WERI-Rb-1 (cell line): Measurements from ENCODE around the gene SP9.
A peak's percentile ranks its signal among the peaks of the same experiment; 100 is the strongest.

Experiments
- DNase-seq: peaks from one replicate; pipeline ENCODE4 v3.0.0-alpha.2; 2020
- H3K27ac ChIP-seq: fragments of 250-450 bp; sonication (Bioruptor Pico); 2 replicates; pipeline ENCODE4 v1.5.1; 2020; ENCODE audit warnings: mild to moderate bottlenecking, moderate library complexity
- H3K27me3 ChIP-seq: fragments of 250-450 bp; sonication (Bioruptor Pico); 2 replicates; pipeline ENCODE4 v1.5.1; 2021; ENCODE audit warnings: mild to moderate bottlenecking, low read depth, moderate library complexity; ENCODE audit not compliant: insufficient read depth, severe bottlenecking
- H3K36me3 ChIP-seq: fragments of 250-450 bp; sonication (Bioruptor Pico); 2 replicates; pipeline ENCODE4 v1.5.1; 2020; ENCODE audit warnings: mild to moderate bottlenecking, moderate library complexity
- H3K4me3 ChIP-seq: 2 replicates; pipeline ENCODE4 v1.5.1; 2011; ENCODE audit warnings: low read depth, mild to moderate bottlenecking, control low read depth, low read length
- H3K9me3 ChIP-seq: fragments of 250-450 bp; sonication (Bioruptor Pico); 2 replicates; pipeline ENCODE4 v1.5.1; 2021; ENCODE audit warnings: mild to moderate bottlenecking, moderate library complexity; ENCODE audit not compliant: severe bottlenecking
- TF ChIP-seq, protein P1 (sequence below): IDR thresholded peaks from 2 replicates; pipeline ENCODE4 v1.5.1; 2011; ENCODE audit warnings: low read depth, mild to moderate bottlenecking, control low read depth, inconsistent platforms, low read length

The SP9 gene

DNA sequence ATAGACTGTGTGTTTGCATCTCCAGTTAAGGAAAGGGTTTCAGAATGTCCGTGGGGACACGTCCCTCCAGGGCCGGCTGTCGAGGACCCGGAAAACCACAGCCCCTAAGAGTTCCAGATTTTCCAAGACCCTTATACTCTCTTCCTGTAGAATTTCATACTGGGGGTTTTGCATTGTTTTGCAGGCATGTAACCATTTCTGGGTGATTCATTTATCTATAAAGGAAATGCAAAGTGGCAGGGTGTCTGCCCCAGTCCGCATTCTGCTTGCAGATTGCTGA is 8.5 kb downstream of the SP9 start:
- no peaks in the 10 kb centered on the region for H3K9me3 ChIP-seq
- H3K4me3 ChIP-seq: no peak overlapping the region

DNA sequence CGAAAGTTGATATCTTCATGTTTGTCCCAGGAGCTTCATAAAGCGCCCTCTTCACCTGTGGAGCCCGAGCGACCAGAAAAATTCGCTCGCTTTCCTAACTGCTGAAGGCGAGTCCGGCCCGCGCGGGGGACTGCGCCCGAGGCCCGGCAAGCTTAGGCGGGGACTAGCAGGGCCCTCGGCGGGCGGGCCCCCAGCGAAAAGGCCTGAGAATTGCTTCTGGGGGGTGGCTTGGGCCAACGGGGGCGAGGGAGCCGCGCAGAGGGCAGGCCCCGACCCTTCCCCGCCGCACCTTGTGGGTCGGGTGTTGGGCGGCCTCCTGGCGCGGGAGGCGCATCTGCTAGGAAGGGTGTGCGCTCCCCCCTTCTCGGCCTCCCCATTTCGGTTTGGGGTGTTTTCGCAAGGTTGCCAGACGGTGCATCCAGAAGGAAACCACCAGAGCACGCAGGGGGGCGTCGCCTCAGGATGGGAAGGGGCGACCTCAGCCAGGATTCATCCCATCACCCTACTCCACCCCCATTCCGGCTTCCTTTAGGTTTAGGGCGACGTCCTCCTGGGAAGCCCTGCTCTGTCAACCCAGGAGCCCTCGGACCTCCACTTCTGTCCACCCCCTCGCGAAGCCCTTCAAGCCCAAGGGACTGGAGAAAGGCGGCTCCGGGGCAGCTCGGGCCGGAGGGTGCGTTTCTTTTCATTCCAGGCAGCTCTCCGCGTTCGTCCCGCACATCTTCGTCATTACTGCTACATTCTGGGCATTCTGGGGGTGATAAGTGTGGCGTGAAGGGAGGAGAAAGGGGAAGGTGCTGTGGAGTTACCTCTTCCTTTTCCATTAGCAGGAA is 9.1 kb downstream of the SP9 start:
- Histone ChIP-seq H3K36me3 (no peaks in the 10 kb centered on the region), H3K27me3 (peaks cover 9% of the 10 kb centered on the region), H3K27ac (no peak overlapping the region), H3K4me3 (no peak overlapping the region), H3K9me3 (no peaks in the 10 kb centered on the region)
- DNase-seq: no peak
- TF ChIP-seq, protein P1, sequence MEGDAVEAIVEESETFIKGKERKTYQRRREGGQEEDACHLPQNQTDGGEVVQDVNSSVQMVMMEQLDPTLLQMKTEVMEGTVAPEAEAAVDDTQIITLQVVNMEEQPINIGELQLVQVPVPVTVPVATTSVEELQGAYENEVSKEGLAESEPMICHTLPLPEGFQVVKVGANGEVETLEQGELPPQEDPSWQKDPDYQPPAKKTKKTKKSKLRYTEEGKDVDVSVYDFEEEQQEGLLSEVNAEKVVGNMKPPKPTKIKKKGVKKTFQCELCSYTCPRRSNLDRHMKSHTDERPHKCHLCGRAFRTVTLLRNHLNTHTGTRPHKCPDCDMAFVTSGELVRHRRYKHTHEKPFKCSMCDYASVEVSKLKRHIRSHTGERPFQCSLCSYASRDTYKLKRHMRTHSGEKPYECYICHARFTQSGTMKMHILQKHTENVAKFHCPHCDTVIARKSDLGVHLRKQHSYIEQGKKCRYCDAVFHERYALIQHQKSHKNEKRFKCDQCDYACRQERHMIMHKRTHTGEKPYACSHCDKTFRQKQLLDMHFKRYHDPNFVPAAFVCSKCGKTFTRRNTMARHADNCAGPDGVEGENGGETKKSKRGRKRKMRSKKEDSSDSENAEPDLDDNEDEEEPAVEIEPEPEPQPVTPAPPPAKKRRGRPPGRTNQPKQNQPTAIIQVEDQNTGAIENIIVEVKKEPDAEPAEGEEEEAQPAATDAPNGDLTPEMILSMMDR: no peak

More for the DNA sequence above, 8.5 kb downstream of the SP9 start:
- Histone ChIP-seq H3K27ac (no peak overlapping the region), H3K36me3 (no peaks in the 10 kb centered on the region), H3K27me3 (peaks cover 9% of the 10 kb centered on the region)
- DNase-seq: no peak
- TF ChIP-seq, protein P1: no peak

DNA sequence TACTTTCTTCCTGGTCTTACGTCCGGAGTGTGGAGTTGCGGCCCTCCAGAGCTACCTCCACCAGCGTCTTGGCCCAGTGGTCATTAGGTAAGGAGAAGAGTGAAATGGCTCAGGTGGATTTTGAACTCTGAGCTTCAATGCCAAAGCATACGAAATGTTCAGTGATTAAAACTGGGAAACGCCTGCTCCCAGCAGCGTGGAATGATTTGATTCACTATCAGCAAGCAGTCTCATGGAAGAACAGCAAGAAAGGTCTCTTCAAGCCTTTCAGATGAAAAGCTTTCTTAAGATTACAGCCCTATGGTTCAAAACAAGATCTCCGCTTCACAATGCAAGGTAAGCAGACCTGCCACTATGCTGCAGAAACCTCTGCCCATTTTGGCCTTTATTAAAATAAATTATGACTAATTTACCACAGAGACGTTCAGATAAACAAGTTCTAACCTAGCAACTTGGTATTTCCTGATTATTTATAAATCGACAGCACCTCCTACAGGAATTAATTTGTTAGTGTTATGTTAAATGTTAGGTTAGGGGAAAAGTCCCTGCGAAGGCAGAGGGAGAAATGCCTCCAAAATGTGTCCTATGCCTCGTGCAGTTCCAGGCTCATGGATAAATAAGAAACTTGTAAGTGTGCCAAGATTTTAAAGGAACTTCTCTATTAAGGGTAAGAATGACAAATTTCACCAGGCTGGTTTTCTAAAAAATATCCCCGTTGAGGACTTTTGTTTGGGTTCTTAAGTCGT is 10.1 kb downstream of the SP9 start:
- Histone ChIP-seq H3K27me3 (peaks cover 9% of the 10 kb centered on the region), H3K36me3 (no peaks in the 10 kb centered on the region; the same call in 1 of the 2 replicates), H3K4me3 (no peak overlapping the region), H3K9me3 (no peaks in the 10 kb centered on the region), H3K27ac (no peak overlapping the region)
- TF ChIP-seq, protein P1: 0 out of 2 replicates have a peak, but pooled peaks have one; percentile 14
- DNase-seq: no peak

DNA sequence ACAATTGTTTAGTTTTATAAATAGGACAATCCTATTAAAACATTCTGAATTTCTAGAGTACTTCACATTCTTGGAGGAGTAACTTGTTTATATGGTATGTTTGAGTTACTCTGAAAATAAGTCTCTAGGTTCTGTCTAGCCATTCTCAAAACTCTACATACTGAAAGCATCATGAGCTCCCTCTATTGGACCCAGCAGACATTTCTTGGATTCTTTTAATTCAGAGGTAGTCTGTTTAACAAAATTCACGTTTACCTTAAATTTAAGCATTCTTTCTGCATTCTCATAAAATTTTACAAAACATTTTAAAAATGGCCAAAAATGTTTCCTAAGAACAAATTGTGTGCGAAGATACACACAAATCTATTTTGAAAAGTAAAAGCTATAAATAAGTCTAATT is 15.3 kb downstream of the SP9 start:
- no peaks in the 10 kb centered on the region for H3K27me3 ChIP-seq
- DNase-seq: no peak

DNA sequence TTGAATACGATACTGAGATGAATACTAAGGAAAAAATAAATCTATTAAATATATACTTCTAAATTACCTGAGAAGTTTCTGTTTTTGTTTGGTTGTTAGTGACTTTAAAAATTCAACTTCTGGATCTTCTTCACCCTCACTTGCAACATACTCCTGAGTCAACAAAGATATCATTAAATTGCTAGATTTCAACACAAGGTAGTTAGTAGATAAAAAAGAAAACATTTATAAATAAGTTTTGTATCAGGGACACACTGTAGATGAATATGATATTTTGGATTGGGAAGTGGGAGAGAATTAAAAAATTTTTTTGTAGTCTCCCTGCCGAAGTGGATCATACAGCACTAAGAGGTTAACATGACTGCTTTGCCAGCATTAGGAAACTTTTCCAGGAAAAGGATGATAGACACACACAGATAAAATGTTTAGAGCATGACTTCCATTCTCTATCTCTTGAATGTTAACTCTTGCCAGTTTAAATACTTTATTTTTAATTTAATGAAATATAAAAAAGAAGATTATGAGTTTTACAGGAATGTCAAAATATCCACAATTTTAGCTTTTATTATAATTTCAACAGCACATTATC is 15.9 kb downstream of the SP9 start:
- Histone ChIP-seq H3K27ac (no peak overlapping the region), H3K9me3 (no peaks in the 10 kb centered on the region), H3K27me3 (no peaks in the 10 kb centered on the region), H3K36me3 (peaks cover 6% of the 10 kb centered on the region; the same call in 1 of the 2 replicates), H3K4me3 (no peak overlapping the region)
- TF ChIP-seq, protein P1: no peak
- no peak for DNase-seq

More for the DNA sequence above, 15.3 kb downstream of the SP9 start:
- Histone ChIP-seq H3K9me3 (no peaks in the 10 kb centered on the region), H3K36me3 (peaks cover 6% of the 10 kb centered on the region; the same call in 1 of the 2 replicates), H3K27ac (no peak overlapping the region), H3K4me3 (no peak overlapping the region)
- TF ChIP-seq, protein P1: 0 out of 2 replicates have a peak, but pooled peaks have one; percentile 13
